HL-60 (cell line): ENCODE results near the gene CITED4.

Experiments used
- CTCF ChIP-seq: IDR thresholded peaks from one replicate; pipeline ENCODE4 v1.5.1; 2011; ENCODE audit warnings: low read length, control low read depth, inconsistent platforms; ENCODE audit not compliant: insufficient read depth
- REST ChIP-seq: IDR thresholded peaks from 2 replicates; pipeline ENCODE4 v1.6.1; 2012; ENCODE audit warnings: low read depth; ENCODE audit not compliant: insufficient replicate concordance

GRCh38 chr1:40815420-40815819, 46.7 kb downstream of the CITED4 start:
- TF ChIP-seq CTCF (no peak), REST (no peak)
